H7 (cell line): Measurements from ENCODE around the gene SUPT5H. TPM values are rescaled to one million over a fixed set of nuclear protein-coding genes. Genes with fewer than 3 reads are reported as not detected.

ENCODE experiments used
- DNase-seq: peaks from one replicate; pipeline ENCODE4 v3.0.0; 2012
- H3K27me3 ChIP-seq: 2 replicates; pipeline ENCODE4 v1.6.0; 2011; ENCODE audit warnings: mild to moderate bottlenecking, low read length; ENCODE audit not compliant: control insufficient read depth, insufficient read depth
- H3K36me3 ChIP-seq: replicated peaks from 2 replicates; pipeline ENCODE4 v1.5.1; 2011; ENCODE audit warnings: low read length; ENCODE audit not compliant: control insufficient read depth, insufficient read depth
- H3K4me3 ChIP-seq: 2 replicates; pipeline ENCODE4 v1.5.1; 2011; ENCODE audit warnings: low read depth, mild to moderate bottlenecking, control low read depth, low read length, moderate library complexity; ENCODE audit not compliant: insufficient read depth
- total RNA-seq: library from RNA; depleted of rRNA; stranded (reverse); fragments of >200 nt; shearing (Covaris generic); gene quantifications from 2 replicates; pipeline ENCODE4 v1.2.3, GENCODE V29; 2014; rRNA removed

SUPT5H gene
- 82.1 and 86.8 TPM in 2 replicates for total RNA-seq

DNA sequence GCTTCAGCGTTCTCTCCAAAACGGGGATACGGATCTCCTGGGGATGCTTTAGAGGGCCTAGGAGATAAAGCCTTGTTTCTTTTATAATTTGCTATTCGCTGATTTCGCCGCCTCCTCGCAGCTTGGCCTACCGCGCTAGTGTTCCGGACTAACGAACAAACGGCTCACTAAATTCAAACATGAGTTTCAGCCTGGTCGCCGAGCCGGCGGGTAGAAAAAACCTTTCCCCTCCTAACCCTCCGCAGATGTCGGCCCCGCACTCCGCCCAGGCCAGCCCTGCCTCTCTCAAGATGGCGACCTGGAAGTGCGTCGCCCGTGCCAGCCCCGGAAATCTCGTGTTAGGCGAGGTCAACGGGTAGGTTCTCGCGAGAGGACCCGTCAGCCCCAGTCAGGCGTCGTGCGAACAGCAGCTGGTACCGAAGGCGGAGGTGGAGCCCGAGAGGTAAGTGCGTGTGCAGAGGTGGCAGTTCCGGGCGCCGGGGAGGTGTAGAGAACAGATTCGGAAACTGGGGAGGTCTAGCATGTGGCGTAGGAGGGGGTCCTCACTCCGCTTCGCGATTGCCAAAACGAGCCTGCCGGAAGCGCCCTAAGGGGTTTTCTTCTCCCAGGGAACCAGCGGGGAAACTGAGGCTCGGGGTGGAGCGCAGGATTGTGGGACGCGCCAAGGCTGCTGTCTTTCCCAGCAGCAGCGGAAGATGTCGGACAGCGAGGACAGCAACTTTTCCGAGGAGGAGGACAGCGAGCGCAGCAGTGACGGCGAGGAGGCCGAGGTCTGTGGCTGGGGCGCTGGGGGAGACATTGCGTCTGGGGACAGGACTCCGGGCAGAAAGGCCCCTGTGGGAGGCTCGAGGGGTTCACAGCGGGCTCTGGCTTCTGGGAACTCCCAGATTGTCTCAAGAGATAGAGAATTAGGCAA is at the start of gene SUPT5H:
Gene SUPT5H (plus strand): TSS at position 387 of the 916 bp plus-strand sequence. CDS start 309 bp downstream, at position 696.
- peak; percentile 98 for DNase-seq
- peak within 1 kb of the TSS; percentile 78 for H3K4me3 ChIP-seq
- H3K36me3 ChIP-seq: peaks cover 6% of the 10 kb centered on the region

DNA sequence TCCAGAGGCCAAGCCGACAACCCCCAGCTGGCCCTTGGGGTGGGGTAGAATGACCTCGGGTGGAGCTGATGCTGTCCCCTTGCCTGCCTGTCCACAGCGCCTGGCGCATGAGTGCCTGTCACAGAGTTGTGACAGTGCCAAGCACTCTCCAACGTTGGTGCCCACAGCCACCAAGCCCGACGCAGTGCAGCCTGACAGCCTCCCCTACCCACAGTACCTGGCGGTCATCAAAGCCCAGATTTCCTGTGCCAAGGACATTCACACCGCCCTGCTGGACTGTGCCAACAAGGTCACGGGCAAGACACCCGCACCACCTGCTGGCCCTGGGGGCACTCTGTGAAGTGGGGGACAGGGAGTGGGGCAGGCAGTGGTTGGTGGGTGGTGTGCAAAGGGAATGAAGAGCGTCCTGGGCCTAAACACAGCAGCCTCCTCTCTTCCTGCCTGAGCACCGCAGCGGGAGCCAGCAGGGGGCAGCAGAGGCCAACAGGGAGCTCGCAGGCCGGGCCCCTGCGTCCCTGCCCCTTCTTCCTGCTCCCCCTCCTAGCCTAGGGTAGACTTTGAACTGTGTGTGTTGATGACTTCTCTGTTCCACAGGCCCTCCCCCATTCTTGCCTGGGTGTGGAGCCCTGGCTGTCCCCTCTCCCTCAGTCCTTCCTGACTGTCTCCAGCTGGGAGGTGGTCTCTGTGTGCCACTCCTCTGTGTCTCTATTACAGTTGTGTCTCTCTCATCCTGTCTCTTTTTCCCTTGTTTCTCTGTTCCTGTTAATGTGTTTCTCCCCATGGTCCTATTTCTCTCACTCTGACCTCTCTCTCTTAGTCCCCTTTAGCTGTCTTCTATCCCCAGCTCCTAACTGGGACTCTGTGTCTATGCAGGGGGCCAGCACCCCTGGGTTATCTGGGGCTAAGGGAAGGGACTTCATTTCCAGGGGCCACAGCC is 47.8 kb upstream of the SUPT5H start:
- no peak overlapping the region for H3K4me3 ChIP-seq
- DNase-seq: peak; percentile 97

More for the DNA sequence above, at the start of gene SUPT5H:
- H3K27me3 ChIP-seq: no peaks in the 10 kb centered on the region

DNA sequence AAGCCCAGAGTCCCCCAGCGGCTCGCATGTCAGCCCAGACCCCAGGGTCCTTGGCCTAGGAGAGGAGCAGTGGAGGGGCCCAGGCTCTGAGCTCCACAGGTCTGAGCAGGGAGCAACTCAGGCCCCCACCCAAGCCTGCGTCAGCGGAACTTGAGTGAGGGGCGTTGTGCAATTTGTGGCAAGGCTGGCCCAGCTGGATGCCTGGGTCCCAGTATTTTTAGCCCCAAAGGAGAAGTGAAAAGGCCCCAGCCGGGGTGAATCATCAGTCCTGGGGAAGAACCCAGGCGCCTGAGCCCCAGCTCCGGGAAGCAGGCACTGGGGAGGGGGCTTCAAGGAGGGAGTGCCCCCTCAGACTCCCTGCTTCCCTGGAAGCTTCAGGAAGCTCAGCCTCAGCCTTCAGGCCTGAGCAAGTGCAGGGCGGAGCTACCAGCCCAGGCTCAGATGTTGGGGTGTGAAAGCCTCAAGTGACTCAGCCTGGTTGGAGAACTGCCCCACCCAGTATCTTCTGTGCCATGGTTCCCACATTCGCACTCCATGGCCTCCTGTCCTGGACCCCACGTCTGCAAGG is 47.0 kb upstream of the SUPT5H start:
- Histone ChIP-seq H3K4me3 (no peak overlapping the region), H3K36me3 (peaks cover 11% of the 10 kb centered on the region), H3K27me3 (no peaks in the 10 kb centered on the region)
- no peak for DNase-seq

More for the DNA sequence above, 47.8 kb upstream of the SUPT5H start:
- Histone ChIP-seq H3K36me3 (peaks cover 12% of the 10 kb centered on the region), H3K27me3 (no peaks in the 10 kb centered on the region)

DNA sequence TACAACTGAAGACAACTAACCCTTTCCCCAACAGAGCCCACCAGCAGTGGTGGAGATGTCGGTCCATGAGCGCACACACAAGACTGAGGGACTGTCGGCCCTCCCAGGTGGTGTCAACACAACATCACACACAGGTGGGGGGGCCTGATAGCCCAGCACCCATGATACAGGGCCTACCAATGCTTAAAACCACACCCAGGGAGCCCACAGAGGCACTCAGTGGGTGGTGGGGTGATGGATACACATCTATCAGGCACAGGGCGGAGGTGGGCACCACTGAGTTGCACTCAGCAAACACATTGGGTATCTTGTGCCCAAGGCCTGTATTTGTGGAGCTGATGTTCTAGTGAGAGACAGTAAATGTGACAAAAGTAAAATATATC is 45.7 kb upstream of the SUPT5H start:
- H3K27me3 ChIP-seq: no peaks in the 10 kb centered on the region
- DNase-seq: no peak
- no peak overlapping the region for H3K4me3 ChIP-seq
- H3K36me3 ChIP-seq: peaks cover 4% of the 10 kb centered on the region

DNA sequence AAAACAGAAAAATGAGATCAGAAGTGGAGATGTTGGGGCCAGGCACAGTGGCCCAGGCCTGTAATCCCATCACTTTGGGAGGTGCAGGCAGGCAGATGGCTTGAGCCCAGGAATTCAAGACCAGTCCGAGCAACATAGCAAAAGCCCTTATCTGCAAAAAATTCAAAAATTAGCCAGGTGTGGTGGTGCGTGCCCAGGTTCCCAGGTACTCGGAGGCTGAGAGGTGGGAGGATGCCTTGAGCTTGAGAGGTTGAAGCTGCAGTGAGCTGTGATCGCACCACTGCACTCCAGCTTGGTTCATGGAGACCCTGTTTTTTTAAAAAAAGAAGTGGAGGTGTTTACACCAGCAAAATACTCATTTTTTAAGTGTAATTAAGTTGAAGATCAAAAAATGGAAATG is 45.3 kb upstream of the SUPT5H start:
- Histone ChIP-seq H3K27me3 (no peaks in the 10 kb centered on the region), H3K4me3 (no peak overlapping the region), H3K36me3 (peaks cover 4% of the 10 kb centered on the region)
- no peak for DNase-seq

DNA sequence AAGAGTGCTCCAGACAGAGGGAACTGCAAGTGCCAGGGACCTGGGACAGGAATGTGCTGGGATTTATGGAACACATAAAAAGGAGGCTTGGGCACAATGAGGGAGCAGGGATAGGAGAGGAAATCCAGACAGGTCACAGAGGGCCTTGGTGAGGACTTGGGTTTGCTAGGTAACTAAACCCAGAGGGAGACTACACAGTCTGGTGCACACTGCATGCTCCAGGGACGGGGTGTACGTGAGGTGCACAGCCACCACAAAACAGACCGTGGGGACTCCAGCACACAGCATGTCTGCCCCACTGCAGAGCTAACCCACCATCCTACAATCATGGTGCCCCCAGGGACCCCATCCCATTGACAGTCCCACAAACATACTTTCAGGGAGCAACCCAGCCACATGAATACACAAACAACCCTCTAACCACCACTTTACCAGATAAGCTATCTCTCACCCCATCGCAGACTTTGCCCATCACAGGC is 44.3 kb upstream of the SUPT5H start:
- peaks cover 2% of the 10 kb centered on the region for H3K36me3 ChIP-seq
- DNase-seq: no peak
- H3K27me3 ChIP-seq: no peaks in the 10 kb centered on the region
- no peak overlapping the region for H3K4me3 ChIP-seq

DNA sequence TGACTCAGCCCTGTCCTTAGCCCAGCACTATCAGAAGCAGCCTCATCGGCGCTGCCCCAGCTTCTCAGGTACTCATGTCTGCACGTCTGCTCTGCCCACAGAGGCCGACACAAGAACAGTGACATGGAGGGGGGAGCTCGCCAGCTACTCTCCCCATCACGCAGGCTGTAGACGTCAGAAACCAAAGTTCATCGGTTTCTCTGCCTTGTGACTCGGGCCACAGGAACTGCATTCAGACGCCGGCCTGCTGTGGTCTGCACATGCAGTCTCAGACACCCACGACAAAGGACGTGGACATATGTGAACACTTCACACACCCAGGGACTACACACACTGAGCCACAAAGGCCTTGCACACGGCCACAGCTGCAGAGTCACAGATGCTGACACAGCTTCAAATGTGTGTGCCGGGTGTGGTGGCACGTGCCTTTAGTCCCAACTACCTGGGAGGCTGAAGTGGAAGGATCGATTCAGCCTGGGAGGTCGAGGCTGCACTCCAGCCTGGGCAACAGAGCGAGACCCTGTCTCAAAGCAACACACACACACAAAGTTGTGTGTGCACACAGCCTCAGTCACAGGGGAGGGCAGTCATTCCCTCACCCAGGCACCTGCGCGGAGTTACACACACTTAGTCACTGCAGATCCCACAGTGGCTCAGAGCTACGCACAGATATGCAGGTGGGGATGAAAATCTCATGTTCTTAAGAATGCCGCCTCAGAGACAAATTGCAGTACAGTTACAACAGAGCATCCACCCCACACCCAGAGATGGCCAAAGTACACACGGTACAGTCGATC is 43.6 kb upstream of the SUPT5H start:
- peak overlapping the region; percentile 62 for H3K4me3 ChIP-seq
- no peak for DNase-seq
- H3K36me3 ChIP-seq: peaks cover 2% of the 10 kb centered on the region
- no peaks in the 10 kb centered on the region for H3K27me3 ChIP-seq

DNA sequence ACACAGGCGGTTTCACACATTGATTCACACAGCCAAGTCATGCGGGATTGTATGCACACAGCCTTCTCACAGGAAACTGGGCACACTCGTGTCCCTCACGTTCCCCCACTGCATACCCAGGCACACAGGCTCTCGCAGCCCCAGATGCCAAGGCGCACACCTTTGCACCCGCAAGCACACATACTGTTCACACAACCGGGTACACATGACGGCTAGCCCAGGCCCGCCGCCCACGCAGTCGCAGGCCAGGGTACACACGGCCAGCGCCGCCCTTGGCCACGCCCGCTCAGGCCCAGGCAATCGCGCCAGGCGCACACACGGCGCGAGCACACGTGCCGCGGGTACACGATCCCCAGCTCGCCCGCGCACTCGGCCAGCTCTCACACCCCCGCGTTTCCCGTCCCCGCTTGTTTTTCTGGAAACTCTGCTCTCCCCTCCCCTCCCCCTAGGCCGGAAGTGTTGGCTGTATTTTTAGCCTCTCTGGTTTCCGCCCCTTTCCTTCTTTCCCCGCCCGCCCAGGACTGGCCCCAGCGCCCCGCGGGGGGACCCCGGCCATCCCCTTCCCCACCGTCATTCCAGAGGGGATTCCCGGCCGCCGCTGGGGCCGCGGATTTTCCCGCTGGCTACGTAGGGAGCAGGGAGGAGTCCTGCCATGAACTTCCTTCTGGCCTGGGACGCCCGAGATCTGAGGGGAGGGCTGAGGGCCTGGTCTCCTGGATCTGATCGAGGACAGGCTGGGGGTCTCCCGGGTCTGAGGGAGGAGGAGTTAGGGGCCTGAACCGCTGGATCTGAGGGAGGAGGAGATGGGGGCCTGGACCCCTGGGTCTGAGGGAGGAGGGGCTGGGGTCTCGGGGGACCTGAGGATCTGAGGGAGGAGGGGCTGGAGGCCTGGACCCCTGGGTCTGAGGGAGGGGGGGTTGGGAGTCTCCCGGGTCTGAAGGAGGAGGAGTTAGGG is 42.8 kb upstream of the SUPT5H start:
- Histone ChIP-seq H3K4me3 (peak overlapping the region; percentile 62), H3K36me3 (peaks cover 2% of the 10 kb centered on the region)

DNA sequence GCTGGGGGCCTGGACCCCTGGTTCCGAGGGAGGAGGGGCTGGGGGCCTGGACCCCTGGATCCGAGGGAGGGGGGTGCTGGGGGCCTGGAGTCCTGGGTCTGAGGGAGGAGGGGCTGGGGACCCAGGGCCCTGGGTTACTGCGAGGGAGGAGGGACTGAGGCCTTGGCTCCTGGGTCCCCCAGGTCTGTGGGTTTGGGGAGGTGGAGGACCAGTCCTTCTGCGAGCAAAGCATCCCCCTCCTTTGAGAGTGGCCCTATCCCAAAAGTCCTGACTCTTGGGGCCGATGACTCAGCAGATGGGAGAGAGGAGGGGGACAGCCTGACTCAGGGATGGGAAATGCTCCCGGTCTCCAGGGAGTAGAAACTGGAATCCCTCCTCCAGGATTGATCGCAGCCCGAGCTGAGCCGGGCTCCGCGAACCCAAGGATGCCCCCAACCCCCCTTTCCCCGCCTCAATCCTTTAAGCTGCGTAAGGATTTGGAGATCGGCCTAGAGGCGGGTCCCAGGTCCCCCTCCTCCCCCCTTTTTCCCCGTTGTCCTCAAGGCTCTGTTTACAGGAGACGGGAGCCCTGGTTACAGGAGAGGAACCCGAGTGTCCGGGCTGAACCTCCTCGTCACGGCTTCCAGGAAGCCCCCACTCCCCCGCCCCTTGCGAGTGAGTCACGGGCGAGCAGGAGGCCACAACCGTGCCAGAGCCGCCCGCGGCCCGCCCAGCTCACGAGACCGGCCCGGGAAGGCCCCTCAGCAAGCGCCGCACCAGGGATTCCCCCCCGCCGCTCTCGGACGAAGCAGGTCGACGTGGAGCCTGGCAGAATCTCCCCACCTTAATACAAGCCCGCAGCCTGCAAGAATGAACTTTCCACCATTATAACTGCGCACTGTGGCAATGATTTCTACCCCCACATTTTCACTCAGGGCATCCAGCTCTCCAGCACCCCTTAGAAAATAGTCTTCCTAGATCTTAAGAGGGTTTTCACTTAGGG is 41.8 kb upstream of the SUPT5H start:
- DNase-seq: peak; percentile 91
- H3K27me3 ChIP-seq: no peaks in the 10 kb centered on the region

More for the DNA sequence above, 42.8 kb upstream of the SUPT5H start:
- no peaks in the 10 kb centered on the region for H3K27me3 ChIP-seq
- peak; percentile 98 for DNase-seq

DNA sequence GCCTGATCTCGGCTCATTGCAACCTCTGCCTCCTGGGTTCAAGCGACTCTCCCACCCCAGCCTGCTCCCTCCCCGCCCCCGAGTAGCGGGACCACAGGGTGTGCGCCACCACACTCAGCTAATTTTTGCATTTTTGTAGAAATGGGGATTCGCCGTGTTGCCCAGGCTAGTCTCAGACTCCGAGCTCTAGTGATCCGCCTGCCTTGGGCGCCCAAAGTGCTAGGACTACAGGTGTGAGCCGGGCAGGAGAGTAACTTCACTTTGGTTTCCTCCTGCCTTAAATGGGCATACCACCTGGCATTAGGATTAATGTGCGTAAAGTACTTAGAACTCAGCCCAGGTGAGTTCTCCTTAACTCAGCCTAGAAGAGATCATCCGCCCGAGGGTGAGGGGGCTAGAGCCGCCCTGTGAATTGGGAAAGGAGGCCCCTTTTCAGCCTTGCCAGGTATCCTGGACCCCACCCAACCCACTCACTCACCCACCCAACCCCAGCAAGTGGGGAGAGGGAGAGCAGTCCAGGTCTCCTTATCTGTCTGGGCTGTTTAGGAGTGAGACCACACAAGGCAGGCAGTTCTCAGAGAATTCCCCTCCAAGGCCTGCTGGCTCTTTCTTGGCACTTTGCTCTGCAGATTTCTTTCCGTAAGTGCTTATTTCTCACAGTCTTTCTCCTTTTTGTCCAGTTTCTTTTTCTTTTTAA is 40.0 kb upstream of the SUPT5H start:
- Histone ChIP-seq H3K27me3 (no peaks in the 10 kb centered on the region), H3K36me3 (peaks cover 3% of the 10 kb centered on the region; the same call in 1 of the 2 replicates), H3K4me3 (no peak overlapping the region)
- DNase-seq: no peak

More for the DNA sequence above, 41.8 kb upstream of the SUPT5H start:
- Histone ChIP-seq H3K4me3 (peak overlapping the region; percentile 62), H3K36me3 (peaks cover 4% of the 10 kb centered on the region)

DNA sequence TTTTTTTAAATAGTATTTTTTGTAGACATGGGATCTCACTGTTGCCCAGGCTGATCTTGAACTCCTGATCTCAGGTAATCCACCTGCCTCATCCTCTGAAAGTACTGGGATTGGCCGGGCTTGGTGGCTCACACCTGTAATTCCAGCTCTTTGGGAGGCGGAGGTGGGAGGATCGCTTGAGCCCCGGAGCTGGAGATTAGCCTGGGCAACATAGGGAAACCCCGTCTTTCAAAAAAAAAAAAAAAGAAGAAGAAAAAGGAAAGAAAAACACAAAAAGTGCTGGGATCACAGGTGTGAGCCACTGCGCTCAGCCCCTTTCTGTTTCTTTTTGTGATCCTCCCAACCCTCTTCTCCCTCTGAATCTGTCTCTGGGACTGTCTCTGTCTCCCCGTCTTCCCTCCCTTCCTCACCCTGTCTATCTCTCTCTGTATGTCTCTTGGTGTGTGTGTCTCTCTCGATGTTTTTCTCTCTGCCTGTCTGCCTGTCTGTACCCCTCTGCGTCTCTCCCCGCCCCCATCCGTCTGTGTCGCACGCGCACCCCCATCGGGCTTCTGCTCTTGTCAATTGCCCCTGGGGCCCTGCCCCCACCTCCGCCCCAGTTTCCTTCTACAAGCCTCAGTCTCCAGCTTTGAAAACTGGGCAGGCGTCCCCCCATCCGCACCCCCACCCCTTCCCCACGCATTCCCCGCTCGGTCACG is 39.3 kb upstream of the SUPT5H start:
- H3K4me3 ChIP-seq: peak overlapping the region; percentile 94
- H3K36me3 ChIP-seq: peaks cover 3% of the 10 kb centered on the region; the same call in 1 of the 2 replicates
- H3K27me3 ChIP-seq: no peaks in the 10 kb centered on the region
- DNase-seq: no peak
